ENCODE data around the gene SRSF8. TPM values are rescaled to one million over a fixed set of nuclear protein-coding genes. Genes with fewer than 3 reads are reported as not detected.

Gene SRSF8
- total and polyA plus RNA-seq, 4 donors, result 22.6 to 49.0 (median 32.7) TPM

DNA sequence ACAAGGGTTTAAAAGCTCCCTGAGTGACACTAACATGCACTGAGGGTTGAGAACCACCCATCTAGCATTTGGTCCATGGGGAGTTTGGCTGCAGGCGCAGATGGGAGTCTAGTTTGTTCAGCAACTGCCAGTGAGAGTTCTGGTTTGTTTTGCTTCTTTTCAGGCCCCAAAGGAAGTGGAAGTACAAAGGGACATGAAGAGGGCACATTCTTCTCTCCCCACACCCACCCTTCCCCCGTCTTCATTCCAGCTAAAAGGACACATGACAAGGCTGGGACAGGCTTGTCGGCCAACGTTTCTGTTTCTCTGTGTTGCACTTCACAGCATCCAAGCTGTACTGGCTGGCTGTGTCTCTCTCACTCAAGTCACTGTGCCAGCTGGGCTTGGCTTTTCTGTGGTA is 14.7 kb downstream of the SRSF8 start:
- ATAC-seq (ENCODE audit: insufficient read depth, low FRiP score) (no peak), DNase-seq (peak; percentile 42 to 74 (median 52))
- Histone ChIP-seq H3K36me3 (ENCODE audit: control insufficient read depth in 4 of 4, insufficient read depth in 4 of 4, low read length in 4 of 4) (no peaks in the 10 kb centered on the region), H3K27ac (ENCODE audit: low read depth in 1 of 2, low read length in 1 of 2) (peak overlapping the region in 1 of 2 donors; percentile 47), H3K4me3 (no peak overlapping the region), H3K27me3 (ENCODE audit: control insufficient read depth in 3 of 3, insufficient read depth in 3 of 3, low read length in 2 of 3) (no peaks in the 10 kb centered on the region), H3K9ac (ENCODE audit: insufficient read depth in 1 of 2, low read length in 2 of 2) (no peak overlapping the region), H3K9me3 (ENCODE audit: control insufficient read depth in 4 of 4, insufficient read depth in 3 of 4, low read length in 3 of 4) (no peaks in the 10 kb centered on the region), H3K4me1 (ENCODE audit: control insufficient read depth in 5 of 5, insufficient read depth in 5 of 5, low read length in 5 of 5) (peaks cover 0 to 8% (median 0%) of the 10 kb centered on the region in 5 donors)
- TF ChIP-seq, protein P1, sequence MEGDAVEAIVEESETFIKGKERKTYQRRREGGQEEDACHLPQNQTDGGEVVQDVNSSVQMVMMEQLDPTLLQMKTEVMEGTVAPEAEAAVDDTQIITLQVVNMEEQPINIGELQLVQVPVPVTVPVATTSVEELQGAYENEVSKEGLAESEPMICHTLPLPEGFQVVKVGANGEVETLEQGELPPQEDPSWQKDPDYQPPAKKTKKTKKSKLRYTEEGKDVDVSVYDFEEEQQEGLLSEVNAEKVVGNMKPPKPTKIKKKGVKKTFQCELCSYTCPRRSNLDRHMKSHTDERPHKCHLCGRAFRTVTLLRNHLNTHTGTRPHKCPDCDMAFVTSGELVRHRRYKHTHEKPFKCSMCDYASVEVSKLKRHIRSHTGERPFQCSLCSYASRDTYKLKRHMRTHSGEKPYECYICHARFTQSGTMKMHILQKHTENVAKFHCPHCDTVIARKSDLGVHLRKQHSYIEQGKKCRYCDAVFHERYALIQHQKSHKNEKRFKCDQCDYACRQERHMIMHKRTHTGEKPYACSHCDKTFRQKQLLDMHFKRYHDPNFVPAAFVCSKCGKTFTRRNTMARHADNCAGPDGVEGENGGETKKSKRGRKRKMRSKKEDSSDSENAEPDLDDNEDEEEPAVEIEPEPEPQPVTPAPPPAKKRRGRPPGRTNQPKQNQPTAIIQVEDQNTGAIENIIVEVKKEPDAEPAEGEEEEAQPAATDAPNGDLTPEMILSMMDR (IDR thresholded peaks at IDR 0.05; ENCODE audit: control extremely low read depth, extremely low read depth), result no peak
- WGBS, 2 donors, result 41 to 57% methylated on average over 4 of the region's 4 CpGs

DNA sequence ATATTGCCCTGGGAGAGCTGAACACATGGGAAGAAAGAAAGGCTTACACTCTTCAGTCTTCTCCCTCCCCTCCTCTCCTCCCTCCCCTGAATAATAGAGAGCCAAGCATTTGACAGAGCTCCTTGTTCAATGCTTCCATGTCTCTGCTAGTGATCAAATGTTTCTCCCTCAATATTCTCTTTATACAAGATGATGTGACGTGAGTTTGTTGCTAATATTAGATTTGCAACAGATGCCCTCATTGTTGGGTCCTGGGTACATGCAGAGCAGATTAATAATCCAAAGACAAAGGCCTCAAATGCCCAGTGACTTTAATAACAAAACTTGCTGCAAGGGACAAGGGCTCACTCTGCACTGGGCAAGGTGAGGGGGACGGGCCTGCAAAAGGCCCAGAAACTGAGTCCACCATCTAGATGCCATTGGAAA is 15.9 kb downstream of the SRSF8 start:
- TF ChIP-seq, protein P1 (IDR thresholded peaks at IDR 0.05; ENCODE audit: control extremely low read depth, extremely low read depth), result no peak
- Histone ChIP-seq H3K27ac (ENCODE audit: low read depth in 1 of 2, low read length in 1 of 2) (peak overlapping the region in 1 of 2 donors; percentile 10), H3K4me1 (ENCODE audit: control insufficient read depth in 5 of 5, insufficient read depth in 5 of 5, low read length in 5 of 5) (peaks cover 0 to 6% (median 0%) of the 10 kb centered on the region in 5 donors), H3K4me3 (no peak overlapping the region), H3K9ac (ENCODE audit: insufficient read depth in 1 of 2, low read length in 2 of 2) (no peak overlapping the region), H3K27me3 (ENCODE audit: control insufficient read depth in 3 of 3, insufficient read depth in 3 of 3, low read length in 2 of 3) (no peaks in the 10 kb centered on the region), H3K36me3 (ENCODE audit: control insufficient read depth in 4 of 4, insufficient read depth in 4 of 4, low read length in 4 of 4) (no peaks in the 10 kb centered on the region), H3K9me3 (ENCODE audit: control insufficient read depth in 4 of 4, insufficient read depth in 3 of 4, low read length in 3 of 4) (no peaks in the 10 kb centered on the region)
- no peak for DNase-seq
- WGBS, 2 donors, result 94 to 96% methylated on average over 2 of the region's 2 CpGs
- ATAC-seq (ENCODE audit: insufficient read depth, low FRiP score), result no peak

- Histone ChIP-seq H3K9me3 (ENCODE audit: control insufficient read depth in 4 of 4, insufficient read depth in 3 of 4, low read length in 3 of 4) (no peaks in the 10 kb centered on the region), H3K4me3 (no peak overlapping the region), H3K27ac (ENCODE audit: low read depth in 1 of 2, low read length in 1 of 2) (no peak overlapping the region), H3K4me1 (ENCODE audit: control insufficient read depth in 5 of 5, insufficient read depth in 5 of 5, low read length in 5 of 5) (peaks cover 0 to 6% (median 2%) of the 10 kb centered on the region in 5 donors), H3K36me3 (ENCODE audit: control insufficient read depth in 4 of 4, insufficient read depth in 4 of 4, low read length in 4 of 4) (no peaks in the 10 kb centered on the region), H3K27me3 (ENCODE audit: control insufficient read depth in 3 of 3, insufficient read depth in 3 of 3, low read length in 2 of 3) (no peaks in the 10 kb centered on the region), H3K9ac (ENCODE audit: insufficient read depth in 1 of 2, low read length in 2 of 2) (no peak overlapping the region)
- TF ChIP-seq, protein P1 (IDR thresholded peaks at IDR 0.05; ENCODE audit: control extremely low read depth, extremely low read depth), result no peak
- ATAC-seq (ENCODE audit: insufficient read depth, low FRiP score), result no peak
- DNase-seq, result no peak
Measured at GRCh38 chr11:95084509-95084908, 17.8 kb downstream of the SRSF8 start.

All from lung (tissue), 12 donors.